Osteoblast (primary cell): ENCODE results near the gene MNX1. TPM values are rescaled to one million over a fixed set of nuclear protein-coding genes. Genes with fewer than 3 reads are reported as not detected.

ENCODE experiments used
- DNase-seq: peaks from one replicate; pipeline ENCODE4 v3.0.0; 2011; ENCODE audit warnings: low spot score, mixed read lengths; ENCODE audit not compliant: insufficient read length; ENCODE audit errors: missing footprints
- H2AFZ ChIP-seq: 2 replicates; pipeline ENCODE4 v1.6.0; 2011; ENCODE audit warnings: mild to moderate bottlenecking, low read length
- H3K27ac ChIP-seq: 2 replicates; pipeline ENCODE4 v1.5.1; 2011; ENCODE audit warnings: mild to moderate bottlenecking, low read depth, low read length, moderate library complexity
- H3K27me3 ChIP-seq: 2 replicates; pipeline ENCODE4 v1.6.0; 2012; ENCODE audit warnings: mild to moderate bottlenecking, control low read depth, inconsistent platforms, low read length, moderate library complexity; ENCODE audit not compliant: insufficient read depth
- H3K36me3 ChIP-seq: 2 replicates; pipeline ENCODE4 v1.5.1; 2011; ENCODE audit warnings: mild to moderate bottlenecking, low read length, control low read depth, moderate library complexity; ENCODE audit not compliant: insufficient read depth
- H3K4me1 ChIP-seq: 2 replicates; pipeline ENCODE4 v1.5.1; 2011; ENCODE audit warnings: mild to moderate bottlenecking, low read length, control low read depth, moderate library complexity; ENCODE audit not compliant: insufficient read depth
- H3K4me2 ChIP-seq: 2 replicates; pipeline ENCODE4 v1.6.0; 2011; ENCODE audit warnings: mild to moderate bottlenecking, low read length; ENCODE audit not compliant: insufficient read depth
- H3K4me3 ChIP-seq: fragments of 200-600 bp; sonication (generic); 3 replicates; pipeline ENCODE4 v1.5.1; 2012; ENCODE audit warnings: mild to moderate bottlenecking, low read length, inconsistent platforms; ENCODE audit not compliant: insufficient read depth
- H3K79me2 ChIP-seq: 2 replicates; pipeline ENCODE4 v1.6.0; 2012; ENCODE audit warnings: mild to moderate bottlenecking, low read length, control low read depth, inconsistent platforms; ENCODE audit not compliant: insufficient read depth
- H3K9me3 ChIP-seq: 2 replicates; pipeline ENCODE4 v1.5.1; 2011; ENCODE audit warnings: low read depth, low read length, control low read depth
- H4K20me1 ChIP-seq: 2 replicates; pipeline ENCODE4 v1.6.0; 2012; ENCODE audit warnings: mild to moderate bottlenecking, low read length, control low read depth; ENCODE audit not compliant: insufficient read depth
- CTCF ChIP-seq: IDR thresholded peaks from 2 replicates; pipeline ENCODE4 v1.5.1; 2011; ENCODE audit warnings: mild to moderate bottlenecking, low read depth, low read length, moderate library complexity; ENCODE audit errors: extremely low read depth
- total RNA-seq: library from RNA; depleted of rRNA; stranded (reverse); fragments of >200 nt; gene quantifications from 2 replicates; pipeline ENCODE4 v1.2.3, GENCODE V29; 2012

Gene MNX1
- not detected in 2 replicates for total RNA-seq

- Histone ChIP-seq H4K20me1 (no peaks in the 10 kb centered on the region), H3K4me2 (no peak within 1 kb of the TSS), H3K4me1 (no peaks in the 10 kb centered on the region), H3K27ac (no peak within 1 kb of the TSS), H2AFZ (no peak within 1 kb of the TSS), H3K36me3 (no peaks in the 10 kb centered on the region), H3K79me2 (no peaks in the 10 kb centered on the region), H3K27me3 (peaks cover 95% of the 10 kb centered on the region), H3K9me3 (no peaks in the 10 kb centered on the region), H3K4me3 (no peak within 1 kb of the TSS)
- DNase-seq, result peak; percentile 86
- TF ChIP-seq CTCF, result no peak
These were observed at the start of gene MNX1 for GRCh38 chr7:157010588-157011332. TSS of gene MNX1 (minus strand) at chr7:157010663. CDS start at chr7:157010350, 313 bp downstream.

DNA sequence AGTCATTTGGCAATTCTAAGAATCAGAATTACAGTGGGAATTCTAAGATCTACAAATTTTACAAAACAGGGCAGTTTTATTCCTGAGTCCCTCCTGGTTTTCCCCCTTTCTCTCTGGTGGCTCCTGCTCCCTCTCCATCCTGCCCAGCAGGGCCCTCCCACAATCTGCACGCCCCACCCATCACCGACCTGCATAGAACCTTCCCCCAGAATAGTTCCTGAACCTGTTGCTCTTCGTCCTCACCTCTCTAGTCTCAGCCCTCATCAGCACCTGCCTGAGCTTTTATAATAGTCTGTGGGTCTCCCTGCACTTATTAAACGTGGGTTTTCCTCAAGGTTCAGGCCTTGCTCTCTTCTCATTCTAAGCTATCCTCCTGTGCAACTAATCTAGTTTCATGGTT is 49.1 kb upstream of the MNX1 start:
- H3K27ac ChIP-seq, result no peak overlapping the region
- no peak for DNase-seq
- no peak for TF ChIP-seq CTCF

DNA sequence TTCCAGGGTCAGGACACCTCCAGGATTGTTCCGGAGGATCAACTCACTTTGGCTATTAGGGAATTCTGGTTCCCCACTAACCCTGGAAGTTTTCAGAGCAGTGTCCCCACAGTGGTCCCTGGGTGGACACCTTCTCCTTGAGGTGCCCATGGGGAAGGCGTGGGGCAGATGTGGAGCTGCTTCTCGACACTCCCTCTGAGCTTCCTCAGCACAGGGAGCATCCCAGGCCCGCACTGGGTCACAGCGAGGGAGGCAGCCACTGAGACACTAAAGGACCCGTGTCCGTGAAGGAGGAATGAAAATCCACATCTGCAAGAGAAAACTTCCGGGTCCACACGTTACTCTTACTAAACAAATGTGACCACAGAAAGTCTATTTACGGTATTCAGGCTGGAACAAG is 48.2 kb upstream of the MNX1 start:
- no peaks in the 10 kb centered on the region for H3K9me3 ChIP-seq
- H3K27me3 ChIP-seq, result peaks cover 2% of the 10 kb centered on the region
- H3K4me2 ChIP-seq, result no peak overlapping the region
- no peak for DNase-seq
- no peak overlapping the region for H2AFZ ChIP-seq
- H3K36me3 ChIP-seq, result no peaks in the 10 kb centered on the region
- H3K4me3 ChIP-seq, result no peak overlapping the region
- no peaks in the 10 kb centered on the region for H3K79me2 ChIP-seq
- no peak overlapping the region for H3K27ac ChIP-seq
- no peaks in the 10 kb centered on the region for H4K20me1 ChIP-seq
- TF ChIP-seq CTCF, result no peak
- no peaks in the 10 kb centered on the region for H3K4me1 ChIP-seq

More for the DNA sequence above, 49.1 kb upstream of the MNX1 start:
- Histone ChIP-seq H4K20me1 (no peaks in the 10 kb centered on the region), H3K9me3 (no peaks in the 10 kb centered on the region), H3K79me2 (no peaks in the 10 kb centered on the region), H3K4me1 (no peaks in the 10 kb centered on the region), H3K4me2 (no peak overlapping the region), H2AFZ (no peak overlapping the region), H3K36me3 (no peaks in the 10 kb centered on the region), H3K27me3 (peaks cover 2% of the 10 kb centered on the region), H3K4me3 (no peak overlapping the region)

DNA sequence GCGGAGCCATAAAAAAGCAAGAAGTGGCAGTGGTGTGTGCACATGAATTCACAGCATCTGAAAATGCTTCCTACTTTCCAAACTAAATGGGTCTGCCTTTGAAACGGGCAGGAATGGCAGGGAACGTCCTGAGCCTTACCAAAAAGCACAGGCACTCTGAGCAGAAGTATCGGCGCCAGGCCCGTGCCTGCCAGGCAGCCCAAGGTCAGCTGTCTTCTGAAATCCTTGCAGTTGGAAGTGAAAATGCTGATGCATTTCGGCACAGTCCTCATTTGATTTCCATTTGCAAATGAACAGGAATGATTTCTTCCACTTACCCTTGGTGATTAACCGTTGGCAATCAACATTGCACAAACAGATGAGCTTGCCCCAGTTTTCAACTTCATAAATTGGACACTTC is 47.6 kb upstream of the MNX1 start:
- TF ChIP-seq CTCF, result no peak
- no peak overlapping the region for H2AFZ ChIP-seq
- no peaks in the 10 kb centered on the region for H3K79me2 ChIP-seq
- no peaks in the 10 kb centered on the region for H3K9me3 ChIP-seq
- H3K4me2 ChIP-seq, result no peak overlapping the region
- peaks cover 2% of the 10 kb centered on the region for H3K27me3 ChIP-seq
- no peaks in the 10 kb centered on the region for H3K36me3 ChIP-seq
- no peak overlapping the region for H3K4me3 ChIP-seq
- no peaks in the 10 kb centered on the region for H3K4me1 ChIP-seq
- no peak overlapping the region for H3K27ac ChIP-seq
- H4K20me1 ChIP-seq, result no peaks in the 10 kb centered on the region
- no peak for DNase-seq
